HG02884 (cell line): ENCODE data around the gene IL6ST.
A peak's percentile ranks its signal among the peaks of the same experiment; 100 is the strongest.
"Not testable (repeated sequence)": the region's sequence is repeated elsewhere in the genome, so short reads cannot be mapped to it uniquely, and the experiment has no call there.

Source experiments
- ATAC-seq: cut with Tn5 transposase; IDR thresholded peaks from one replicate; pipeline ENCODE4 v1.9.1; 2021; ENCODE audit warnings: mild to moderate bottlenecking, moderate library complexity; ENCODE audit not compliant: unreplicated experiment

IL6ST gene

DNA sequence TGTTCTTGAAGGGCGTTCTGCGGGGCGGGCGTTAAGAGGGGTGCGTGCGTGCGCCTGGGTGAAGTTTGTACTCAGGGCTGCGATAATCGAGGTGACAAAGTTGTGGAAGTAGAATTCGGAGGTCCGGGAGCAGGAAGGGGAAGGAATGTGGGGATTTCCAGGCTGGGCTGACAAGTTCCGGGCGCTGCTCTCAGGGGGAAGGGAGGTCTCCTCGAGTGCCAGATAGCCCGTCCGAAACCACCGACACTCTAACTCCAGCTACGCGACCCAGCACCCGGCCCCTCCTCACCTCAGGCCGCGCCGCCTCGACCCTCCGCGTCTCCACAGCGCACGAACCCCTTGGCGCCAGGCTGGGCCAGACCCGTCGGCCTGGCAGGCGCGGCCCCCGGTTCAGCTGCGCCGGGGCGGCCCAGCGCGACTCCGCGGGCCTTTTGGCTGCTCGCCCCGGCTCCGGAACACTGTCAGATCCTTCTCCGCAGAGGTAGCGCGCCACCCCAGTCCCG lies at the start of gene IL6ST:
TSS of gene IL6ST (minus strand) at position 469 of the 503 bp plus-strand sequence. CDS start 18,685 bp downstream, outside the sequence.
- ATAC-seq = peak; percentile 24

- ATAC-seq = no peak
These were observed 45.2 kb upstream of the IL6ST start for GRCh38 chr5:56039985-56040384.

DNA sequence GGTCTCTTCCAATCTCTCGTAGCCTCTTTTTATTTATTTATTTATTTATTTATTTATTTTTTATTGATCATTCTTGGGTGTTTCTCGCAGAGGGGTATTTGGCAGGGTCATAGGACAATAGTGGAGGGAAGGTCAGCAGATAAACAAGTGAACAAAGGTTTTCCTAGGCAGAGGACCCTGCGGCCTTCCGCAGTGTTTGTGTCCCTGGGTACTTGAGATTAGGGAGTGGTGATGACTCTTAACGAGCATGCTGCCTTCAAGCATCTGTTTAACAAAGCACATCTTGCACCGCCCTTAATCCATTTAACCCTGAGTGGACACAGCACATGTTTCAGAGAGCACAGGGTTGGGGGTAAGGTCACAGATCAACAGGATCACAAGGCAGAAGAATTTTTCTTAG lies 43.4 kb upstream of the IL6ST start:
- ATAC-seq = not testable (repeated sequence)

DNA sequence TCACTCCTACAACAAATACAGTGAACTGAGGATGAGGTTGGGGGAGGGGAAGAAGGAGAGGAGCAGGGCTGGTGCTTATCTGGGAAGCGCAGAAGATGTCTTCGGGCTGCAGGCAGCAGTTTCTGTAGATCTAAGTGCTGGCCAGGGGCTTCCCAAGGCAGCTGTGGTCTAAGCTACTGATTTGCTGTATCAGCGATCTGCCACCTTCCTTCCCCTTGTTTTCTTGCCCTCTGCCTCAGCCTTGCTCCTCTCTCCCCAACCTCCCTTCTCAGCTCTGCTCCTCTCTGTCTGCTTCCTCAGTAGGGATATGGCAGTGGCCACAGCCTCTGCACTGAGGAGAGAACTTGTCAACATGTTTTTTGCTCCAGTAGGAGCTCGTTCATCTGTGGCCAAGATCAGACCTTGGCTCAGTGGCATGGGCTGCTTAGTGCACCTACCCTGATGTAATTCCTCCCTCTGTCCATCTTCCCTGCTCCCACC lies 42.8 kb upstream of the IL6ST start:
- no peak for ATAC-seq

GRCh38 chr5:56035394-56035793 lies 40.6 kb upstream of the IL6ST start:
- not testable (repeated sequence) for ATAC-seq

DNA sequence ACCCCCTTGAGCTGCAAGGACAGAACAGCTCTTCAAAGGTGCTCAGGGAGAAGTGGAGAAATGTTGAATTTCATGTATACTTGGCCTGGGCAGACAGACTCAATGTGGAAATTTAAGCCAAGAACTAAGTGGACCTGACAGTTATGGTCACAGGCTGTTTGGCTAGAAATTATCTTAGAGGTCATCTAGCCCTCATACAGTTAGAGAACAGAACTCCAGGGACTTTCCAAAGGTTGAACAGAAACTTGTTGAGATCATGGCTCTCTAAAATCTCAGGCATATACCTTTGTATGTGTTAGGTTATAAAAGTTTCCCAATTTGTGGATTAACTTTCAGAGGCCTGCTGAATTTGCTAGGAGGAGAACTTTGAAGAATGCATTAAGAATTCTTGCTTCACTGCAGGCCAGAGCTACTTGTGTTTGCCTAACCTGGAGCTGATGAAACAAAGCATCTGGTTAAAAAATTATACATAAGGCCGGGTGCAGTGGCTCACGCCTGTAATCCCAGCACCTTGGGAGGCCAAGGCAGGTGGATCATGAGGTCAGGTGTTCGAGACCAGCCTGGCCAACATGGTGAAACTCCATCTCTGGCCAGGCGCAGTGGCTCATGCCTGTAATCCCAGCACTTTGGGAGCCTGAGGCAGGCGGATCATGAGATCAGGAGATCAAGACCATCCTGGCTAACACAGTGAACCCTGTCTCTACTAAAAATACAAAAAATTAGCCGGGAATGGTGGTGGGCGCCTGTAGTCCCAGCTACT lies 35.3 kb upstream of the IL6ST start:
- ATAC-seq = not testable (repeated sequence)

DNA sequence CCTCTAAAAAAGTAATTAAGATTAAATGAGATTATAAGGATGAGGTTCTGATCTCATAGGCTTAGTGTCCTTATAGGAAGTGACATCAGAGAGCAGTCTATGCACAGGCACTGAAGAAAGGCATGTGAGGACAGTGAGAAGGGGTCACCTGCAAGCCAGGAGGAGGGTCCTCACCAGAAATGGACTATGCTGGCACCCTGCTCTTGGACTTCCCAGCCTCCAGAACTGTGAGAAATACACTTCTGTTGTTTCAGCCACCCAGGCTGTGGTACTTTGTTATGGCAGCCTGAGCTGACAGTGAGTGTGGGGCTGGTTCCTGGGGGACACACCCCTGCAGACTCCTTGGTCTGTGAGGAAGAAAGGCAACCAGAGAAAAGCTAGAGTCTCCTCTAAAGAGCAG lies 34.7 kb upstream of the IL6ST start:
- no peak for ATAC-seq

DNA sequence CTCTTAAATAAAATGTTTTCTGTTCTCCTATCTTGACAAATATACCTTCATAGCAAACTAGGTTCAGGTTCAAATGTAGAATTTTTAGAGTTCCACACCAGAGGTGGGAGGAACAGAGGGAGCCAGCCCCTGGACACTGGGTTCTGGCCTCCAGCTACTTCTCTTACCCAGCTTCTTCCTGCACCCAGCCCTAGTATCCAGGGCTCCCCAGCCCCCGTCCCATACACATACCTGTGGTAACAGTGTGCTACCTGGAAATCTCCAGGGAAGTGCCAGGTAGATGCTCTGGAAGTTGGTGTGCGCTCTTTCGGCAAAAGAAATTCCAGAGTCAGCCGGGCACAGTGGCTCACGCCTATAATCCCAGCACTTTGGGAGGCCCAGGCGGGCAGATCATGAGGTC lies 33.9 kb upstream of the IL6ST start:
- no peak for ATAC-seq

GRCh38 chr5:56026863-56027300 lies 32.1 kb upstream of the IL6ST start:
- peak; percentile 95 for ATAC-seq

DNA sequence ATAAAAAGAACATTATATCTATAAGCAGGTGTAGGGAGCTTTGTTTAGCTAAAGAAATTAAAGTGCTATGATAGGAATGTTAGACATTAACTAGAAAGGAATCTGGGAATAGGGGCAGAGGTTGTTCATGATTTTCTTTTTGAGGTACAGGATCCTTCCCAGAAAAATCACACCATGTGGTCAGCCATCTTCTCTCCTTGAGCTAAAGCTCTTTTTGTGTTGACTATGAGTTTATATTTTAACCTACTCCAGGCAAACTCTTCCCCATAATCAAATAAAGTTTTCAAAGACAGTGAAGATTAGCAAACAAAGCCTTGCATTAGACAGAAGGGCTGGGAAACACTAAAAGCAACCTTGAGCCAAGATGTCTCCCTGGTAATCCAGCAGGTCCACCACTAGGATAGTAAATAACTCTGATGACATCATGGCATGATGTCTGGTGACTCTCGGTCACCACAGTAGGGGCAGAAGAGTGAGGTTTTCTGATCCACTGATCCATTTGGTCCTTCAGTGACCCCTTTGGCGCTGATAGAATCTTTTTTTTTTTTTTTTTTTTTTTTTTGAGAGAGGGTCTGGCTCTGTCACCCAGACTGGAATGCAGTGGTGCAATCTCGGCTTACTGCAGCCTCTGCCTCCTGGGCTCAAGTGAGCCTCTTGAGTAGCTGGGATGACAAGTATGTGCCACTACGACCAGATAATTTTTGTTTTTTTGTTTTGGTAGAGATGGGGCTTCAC lies 30.6 kb upstream of the IL6ST start:
- no peak for ATAC-seq

DNA sequence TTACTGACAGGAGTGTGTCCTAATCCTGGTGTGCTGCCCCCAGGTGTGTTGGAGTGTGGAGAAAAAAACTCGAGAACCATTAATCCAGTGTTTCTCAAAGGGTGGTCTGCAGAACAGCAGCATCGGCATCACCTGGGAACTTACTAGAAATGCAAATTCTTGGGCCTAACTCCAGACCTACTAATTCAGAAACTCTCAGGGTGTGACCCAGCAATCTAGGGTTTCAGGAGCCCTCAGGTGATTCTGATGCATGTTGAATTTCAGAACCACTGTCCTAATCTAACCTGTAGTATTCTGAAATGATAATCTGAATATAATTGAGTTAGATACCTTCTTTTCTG lies 30.0 kb upstream of the IL6ST start:
- ATAC-seq = no peak

DNA sequence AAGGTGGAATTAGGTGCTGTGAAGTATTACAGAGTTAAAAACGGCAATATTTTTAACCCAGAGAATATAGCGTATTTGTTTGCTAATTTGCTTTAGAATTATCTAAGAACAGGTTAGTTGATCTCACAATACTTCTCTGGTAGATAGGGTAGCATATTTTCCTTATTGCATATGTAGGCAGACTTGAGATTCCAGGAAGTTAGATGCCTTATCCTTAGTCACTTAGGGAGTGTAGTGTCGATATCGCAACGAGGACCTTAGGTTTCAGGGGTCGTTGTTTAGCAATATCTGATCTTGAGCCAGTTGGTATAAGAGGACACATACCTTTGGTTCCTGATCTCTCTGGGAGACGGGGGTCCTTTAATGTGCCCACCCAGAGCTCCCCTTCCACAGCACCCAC lies 28.5 kb upstream of the IL6ST start:
- ATAC-seq = no peak

GRCh38 chr5:56019306-56020272 lies 24.8 kb upstream of the IL6ST start:
- no peak for ATAC-seq

- ATAC-seq = no peak
These were observed 24.1 kb upstream of the IL6ST start for GRCh38 chr5:56018832-56019231.

DNA sequence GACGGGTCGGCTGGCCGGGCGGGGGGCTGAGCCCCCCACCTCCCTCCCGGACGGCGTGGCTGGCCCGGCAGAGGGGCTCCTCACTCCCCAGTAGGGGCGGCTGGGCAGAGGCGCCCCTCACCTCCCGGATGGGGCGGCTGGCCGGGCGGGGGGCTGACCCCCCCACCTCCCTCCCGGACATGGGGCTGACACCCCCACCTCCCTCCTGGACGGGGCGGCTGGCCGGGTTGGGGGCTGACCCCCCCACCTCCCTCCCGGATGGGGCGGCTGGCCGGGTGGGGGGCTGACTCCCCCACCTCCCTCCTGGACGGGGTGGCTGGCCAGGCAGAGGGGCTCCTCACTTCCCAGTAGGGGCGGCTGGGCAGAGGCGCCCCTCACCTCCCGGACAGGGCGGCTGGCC lies 19.9 kb upstream of the IL6ST start:
- ATAC-seq = not testable (repeated sequence)

DNA sequence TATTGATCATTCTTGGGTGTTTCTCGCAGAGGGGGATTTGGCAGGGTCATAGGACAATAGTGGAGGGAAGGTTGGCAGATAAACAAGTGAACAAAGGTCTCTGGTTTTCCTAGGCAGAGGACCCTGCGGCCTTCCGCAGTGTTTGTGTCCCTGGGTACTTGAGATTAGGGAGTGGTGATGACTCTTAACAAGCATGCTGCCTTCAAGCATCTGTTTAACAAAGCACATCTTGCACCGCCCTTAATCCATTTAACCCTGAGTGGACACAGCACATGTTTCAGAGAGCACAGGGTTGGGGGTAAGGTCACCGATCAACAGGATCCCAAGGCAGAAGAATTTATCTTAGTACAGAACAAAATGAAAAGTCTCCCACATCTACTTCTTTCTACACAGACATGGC lies 19.2 kb upstream of the IL6ST start:
- ATAC-seq = not testable (repeated sequence)

- ATAC-seq = no peak
These were observed 17.7 kb upstream of the IL6ST start for GRCh38 chr5:56012281-56012963.

DNA sequence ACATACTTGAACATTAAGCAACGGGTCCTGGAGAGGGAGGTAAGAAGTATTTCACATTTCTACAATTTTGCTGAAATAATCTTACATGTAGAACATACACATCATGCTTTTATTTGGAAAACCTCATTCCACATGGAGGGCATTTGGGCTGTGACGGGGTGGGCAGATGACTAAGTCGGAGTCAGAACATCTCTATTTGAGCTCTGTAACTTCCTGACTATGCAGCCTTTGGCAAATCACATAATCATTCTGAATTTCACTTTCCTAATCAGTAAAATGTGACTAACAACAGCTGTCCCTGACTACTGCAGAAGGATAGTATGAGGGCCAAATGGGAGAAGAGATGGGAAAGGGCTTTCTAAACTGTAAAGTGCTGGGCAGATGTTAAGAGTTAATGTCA lies 17.1 kb upstream of the IL6ST start:
- ATAC-seq = no peak

GRCh38 chr5:56010431-56010830 lies 15.7 kb upstream of the IL6ST start:
- no peak for ATAC-seq

DNA sequence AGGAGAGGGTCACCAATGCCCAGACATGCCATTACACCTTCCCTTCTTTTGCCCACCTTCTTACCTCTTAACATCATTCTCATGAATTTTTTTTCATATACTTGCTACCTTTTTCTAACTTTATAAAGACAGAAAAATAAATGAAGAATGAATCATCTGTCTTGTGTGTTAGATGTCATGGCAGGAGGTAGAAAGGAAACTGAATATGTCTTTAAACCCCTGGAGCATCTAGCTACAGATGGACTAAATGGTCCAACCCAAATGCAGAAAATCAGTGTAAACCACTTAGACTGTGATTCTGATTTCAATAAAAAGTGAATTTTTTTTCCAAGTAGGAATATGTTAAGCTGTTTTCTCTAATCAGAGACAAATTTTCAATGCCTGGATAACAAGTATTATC lies 11.8 kb upstream of the IL6ST start:
- ATAC-seq = no peak
